ENCODE measurements around the gene GPR171. TPM values are rescaled to one million over a fixed set of nuclear protein-coding genes. Genes with fewer than 3 reads are reported as not detected.

Gene GPR171
- total RNA-seq, 1 donor from 2014 or later, result not detected

DNA sequence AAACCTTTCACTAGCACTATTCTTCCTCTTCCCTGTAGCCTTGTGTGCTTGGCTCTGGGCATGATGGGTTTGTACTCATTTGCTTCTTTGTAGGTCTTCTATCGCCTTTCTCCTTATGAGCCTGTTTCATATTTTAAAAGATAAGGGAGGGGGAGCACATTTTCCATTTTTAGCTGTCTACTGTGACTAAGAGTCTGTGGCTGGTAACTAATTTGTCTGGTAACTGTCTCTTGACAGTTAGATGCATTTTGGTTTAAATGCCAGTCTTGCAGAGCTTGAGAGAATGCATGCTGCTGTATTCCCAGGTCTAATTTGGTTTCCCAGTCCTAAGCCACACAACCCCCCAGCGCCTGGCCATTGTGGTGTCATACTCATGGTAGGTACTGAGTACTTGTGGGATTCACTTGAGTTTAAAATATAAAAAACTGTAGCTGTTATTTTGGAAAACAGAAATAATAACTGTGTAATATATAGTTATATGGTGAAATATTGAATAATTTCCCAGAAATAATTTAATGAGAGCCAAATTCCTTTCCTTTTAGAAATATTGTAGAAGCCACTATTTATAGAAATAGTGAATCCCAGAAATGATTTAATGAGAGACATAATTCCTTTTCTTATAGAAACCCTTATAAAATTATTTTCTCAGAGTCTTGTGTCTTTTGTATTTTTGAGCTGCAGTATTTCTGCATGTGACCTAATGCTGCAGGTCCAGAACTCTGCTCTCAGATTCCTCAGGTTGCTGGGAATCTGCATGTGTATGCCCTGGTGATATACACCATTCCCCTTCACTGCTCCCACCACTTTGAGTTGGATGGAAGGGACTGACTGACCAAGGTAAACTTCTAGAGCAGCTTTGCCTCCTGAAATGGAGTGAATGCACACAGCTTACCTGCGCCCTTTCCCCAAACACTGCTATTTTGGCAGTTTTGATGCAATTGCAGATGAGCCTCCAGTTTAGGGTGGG is 13.9 kb upstream of the GPR171 start:
- Mint-ChIP-seq H3K27ac (ENCODE audit: unreplicated experiment) (peak overlapping the region; percentile 10), H3K4me3 (ENCODE audit: unreplicated experiment) (no peak overlapping the region), H3K27me3 (ENCODE audit: unreplicated experiment) (peaks cover 3% of the 10 kb centered on the region), H3K9me3 (ENCODE audit: unreplicated experiment) (peaks cover 10% of the 10 kb centered on the region), H3K36me3 (ENCODE audit: unreplicated experiment) (peaks cover 9% of the 10 kb centered on the region), H3K4me1 (ENCODE audit: low read depth, unreplicated experiment) (peaks cover 20% of the 10 kb centered on the region)
- no peak for DNase-seq
- TF ChIP-seq, protein P1, sequence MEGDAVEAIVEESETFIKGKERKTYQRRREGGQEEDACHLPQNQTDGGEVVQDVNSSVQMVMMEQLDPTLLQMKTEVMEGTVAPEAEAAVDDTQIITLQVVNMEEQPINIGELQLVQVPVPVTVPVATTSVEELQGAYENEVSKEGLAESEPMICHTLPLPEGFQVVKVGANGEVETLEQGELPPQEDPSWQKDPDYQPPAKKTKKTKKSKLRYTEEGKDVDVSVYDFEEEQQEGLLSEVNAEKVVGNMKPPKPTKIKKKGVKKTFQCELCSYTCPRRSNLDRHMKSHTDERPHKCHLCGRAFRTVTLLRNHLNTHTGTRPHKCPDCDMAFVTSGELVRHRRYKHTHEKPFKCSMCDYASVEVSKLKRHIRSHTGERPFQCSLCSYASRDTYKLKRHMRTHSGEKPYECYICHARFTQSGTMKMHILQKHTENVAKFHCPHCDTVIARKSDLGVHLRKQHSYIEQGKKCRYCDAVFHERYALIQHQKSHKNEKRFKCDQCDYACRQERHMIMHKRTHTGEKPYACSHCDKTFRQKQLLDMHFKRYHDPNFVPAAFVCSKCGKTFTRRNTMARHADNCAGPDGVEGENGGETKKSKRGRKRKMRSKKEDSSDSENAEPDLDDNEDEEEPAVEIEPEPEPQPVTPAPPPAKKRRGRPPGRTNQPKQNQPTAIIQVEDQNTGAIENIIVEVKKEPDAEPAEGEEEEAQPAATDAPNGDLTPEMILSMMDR (IDR thresholded peaks at IDR 0.05; ENCODE audit: partially characterized antibody, unreplicated experiment), result no peak

DNA sequence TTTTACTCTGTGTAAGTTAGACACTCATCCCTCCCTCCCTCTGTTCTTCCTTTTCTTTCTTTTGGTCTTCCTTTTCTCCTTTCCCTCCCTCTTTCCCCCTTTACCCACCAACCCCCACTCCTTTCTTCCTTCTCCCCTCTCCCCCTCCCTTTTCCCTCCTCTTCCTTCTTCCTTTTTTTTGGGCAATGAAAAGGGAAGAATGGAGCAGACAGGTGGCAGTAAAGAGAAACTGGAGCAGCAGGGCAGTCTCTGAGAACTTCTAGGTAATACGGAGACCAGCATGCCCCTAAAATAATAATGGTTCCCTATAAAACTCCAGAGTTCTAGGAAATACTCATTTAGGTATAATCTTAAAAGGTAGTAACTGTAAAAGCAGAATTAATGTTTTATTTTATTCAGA is 11.4 kb upstream of the GPR171 start:
- Mint-ChIP-seq H3K27ac (ENCODE audit: unreplicated experiment) (no peak overlapping the region), H3K4me1 (ENCODE audit: low read depth, unreplicated experiment) (peaks cover 20% of the 10 kb centered on the region), H3K4me3 (ENCODE audit: unreplicated experiment) (no peak overlapping the region), H3K27me3 (ENCODE audit: unreplicated experiment) (peaks cover 3% of the 10 kb centered on the region), H3K9me3 (ENCODE audit: unreplicated experiment) (peaks cover 6% of the 10 kb centered on the region), H3K36me3 (ENCODE audit: unreplicated experiment) (no peaks in the 10 kb centered on the region)
- TF ChIP-seq, protein P1 (IDR thresholded peaks at IDR 0.05; ENCODE audit: partially characterized antibody, unreplicated experiment), result no peak
- no peak for DNase-seq

DNA sequence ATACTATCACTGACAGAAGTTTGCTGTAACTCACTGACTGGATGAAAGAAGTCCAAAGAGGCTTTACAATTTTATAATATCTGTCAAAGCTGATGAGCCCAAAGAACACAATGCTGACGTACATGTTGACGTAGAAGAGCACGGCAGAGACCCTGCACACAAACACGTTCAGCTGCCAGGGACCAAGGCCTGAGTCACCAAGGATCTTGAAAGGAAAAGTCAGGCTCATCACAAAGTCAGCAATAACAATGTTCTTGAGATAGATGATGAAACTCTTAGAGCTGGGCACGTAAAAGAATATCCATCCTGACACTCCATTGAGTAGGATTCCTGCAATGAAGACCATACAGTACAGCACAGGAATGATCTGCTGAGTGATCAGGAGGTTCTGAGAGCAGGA is 10.9 kb upstream of the GPR171 start:
- Mint-ChIP-seq H3K36me3 (ENCODE audit: unreplicated experiment) (no peaks in the 10 kb centered on the region), H3K4me3 (ENCODE audit: unreplicated experiment) (no peak overlapping the region), H3K27ac (ENCODE audit: unreplicated experiment) (no peak overlapping the region), H3K9me3 (ENCODE audit: unreplicated experiment) (peaks cover 6% of the 10 kb centered on the region), H3K4me1 (ENCODE audit: low read depth, unreplicated experiment) (peaks cover 20% of the 10 kb centered on the region), H3K27me3 (ENCODE audit: unreplicated experiment) (peaks cover 3% of the 10 kb centered on the region)
- TF ChIP-seq, protein P1 (IDR thresholded peaks at IDR 0.05; ENCODE audit: partially characterized antibody, unreplicated experiment), result no peak
- DNase-seq, result no peak

DNA sequence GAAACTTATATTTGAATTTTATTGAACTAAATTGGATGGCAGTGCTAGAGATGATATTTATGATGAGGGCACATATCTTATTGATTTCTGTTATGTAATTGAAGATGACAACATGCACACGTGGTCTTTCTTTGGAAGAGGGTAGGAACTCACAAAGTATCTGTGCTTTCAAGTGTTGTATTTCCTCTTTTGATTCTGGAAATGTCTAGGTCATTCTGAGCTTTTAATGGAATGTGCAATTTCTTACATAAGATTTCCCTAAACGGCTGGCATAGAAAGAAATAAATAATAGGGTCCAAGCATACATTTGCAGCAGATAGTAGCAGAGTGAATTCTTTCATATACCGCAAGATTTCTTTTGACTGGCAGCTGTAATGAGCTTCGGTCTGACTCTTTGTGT is 10.1 kb upstream of the GPR171 start:
- TF ChIP-seq, protein P1 (IDR thresholded peaks at IDR 0.05; ENCODE audit: partially characterized antibody, unreplicated experiment), result no peak
- Mint-ChIP-seq H3K36me3 (ENCODE audit: unreplicated experiment) (no peaks in the 10 kb centered on the region), H3K4me1 (ENCODE audit: low read depth, unreplicated experiment) (peaks cover 20% of the 10 kb centered on the region), H3K27ac (ENCODE audit: unreplicated experiment) (no peak overlapping the region), H3K9me3 (ENCODE audit: unreplicated experiment) (peaks cover 6% of the 10 kb centered on the region), H3K27me3 (ENCODE audit: unreplicated experiment) (peaks cover 3% of the 10 kb centered on the region), H3K4me3 (ENCODE audit: unreplicated experiment) (no peak overlapping the region)
- no peak for DNase-seq
